ENCODE results near the gene PCDHB4. TPM values are rescaled to one million over a fixed set of nuclear protein-coding genes. Genes with fewer than 3 reads are reported as not detected.

PCDHB4 gene
- 0.03 to 0.17 TPM (median 0.05 TPM) in 5 replicates for total RNA-seq (2022; extraction: Qiagen RNA extraction; ENCODE audit: low read depth)

DNA sequence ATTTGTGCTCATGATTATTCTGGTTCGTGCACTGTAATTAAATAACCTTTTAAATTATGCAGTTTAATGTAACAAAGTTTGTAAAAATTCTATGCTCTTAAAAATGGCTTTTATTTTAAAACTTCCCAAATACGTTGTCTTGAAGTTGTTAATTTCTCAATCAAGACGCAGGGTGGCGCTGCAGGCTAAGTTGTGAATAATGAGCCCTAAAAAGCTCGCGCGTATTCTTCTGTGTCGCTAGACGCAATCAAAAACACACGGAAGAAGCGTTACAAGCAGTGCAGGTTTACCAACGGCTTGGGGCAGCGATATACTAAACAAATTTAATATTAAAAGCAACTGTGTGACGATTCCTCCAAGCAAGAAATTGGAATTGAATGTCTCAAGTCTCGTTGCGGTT is at the start of gene PCDHB4:
Gene PCDHB4 (plus strand): TSS at position 256 of the 400 bp plus-strand sequence. CDS start 181 bp downstream, outside the sequence.

DNA sequence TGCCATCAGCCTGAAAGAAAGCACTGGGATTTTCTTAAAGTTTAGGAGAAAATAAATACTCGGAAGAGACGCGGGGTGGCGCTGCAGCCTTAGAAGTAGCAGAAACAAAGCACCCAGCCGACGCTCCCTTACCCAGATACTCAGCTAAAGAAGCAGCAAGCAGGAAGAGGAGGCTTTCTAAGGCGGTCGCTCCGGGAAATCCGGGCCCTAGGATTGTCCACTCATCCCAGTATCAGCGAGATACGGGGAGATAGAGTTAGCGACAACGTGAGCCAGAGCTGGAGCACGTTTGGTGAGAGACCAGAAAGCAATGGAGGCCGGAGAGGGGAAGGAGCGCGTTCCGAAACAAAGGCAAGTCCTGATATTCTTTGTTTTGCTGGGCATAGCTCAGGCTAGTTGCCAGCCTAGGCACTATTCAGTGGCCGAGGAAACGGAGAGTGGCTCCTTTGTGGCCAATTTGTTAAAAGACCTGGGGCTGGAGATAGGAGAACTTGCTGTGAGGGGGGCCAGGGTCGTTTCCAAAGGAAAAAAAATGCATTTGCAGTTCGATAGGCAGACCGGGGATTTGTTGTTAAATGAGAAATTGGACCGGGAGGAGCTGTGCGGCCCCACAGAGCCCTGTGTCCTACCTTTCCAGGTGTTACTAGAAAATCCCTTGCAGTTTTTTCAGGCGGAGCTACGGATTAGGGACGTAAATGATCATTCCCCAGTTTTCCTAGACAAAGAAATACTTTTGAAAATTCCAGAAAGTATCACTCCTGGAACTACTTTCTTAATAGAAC is 26.9 kb upstream of the PCDHB4 start, which contains the start of gene PCDHB2:
Gene PCDHB2 (plus strand): TSS at position 135 of the 782 bp plus-strand sequence. CDS start 176 bp downstream, at position 311.

DNA sequence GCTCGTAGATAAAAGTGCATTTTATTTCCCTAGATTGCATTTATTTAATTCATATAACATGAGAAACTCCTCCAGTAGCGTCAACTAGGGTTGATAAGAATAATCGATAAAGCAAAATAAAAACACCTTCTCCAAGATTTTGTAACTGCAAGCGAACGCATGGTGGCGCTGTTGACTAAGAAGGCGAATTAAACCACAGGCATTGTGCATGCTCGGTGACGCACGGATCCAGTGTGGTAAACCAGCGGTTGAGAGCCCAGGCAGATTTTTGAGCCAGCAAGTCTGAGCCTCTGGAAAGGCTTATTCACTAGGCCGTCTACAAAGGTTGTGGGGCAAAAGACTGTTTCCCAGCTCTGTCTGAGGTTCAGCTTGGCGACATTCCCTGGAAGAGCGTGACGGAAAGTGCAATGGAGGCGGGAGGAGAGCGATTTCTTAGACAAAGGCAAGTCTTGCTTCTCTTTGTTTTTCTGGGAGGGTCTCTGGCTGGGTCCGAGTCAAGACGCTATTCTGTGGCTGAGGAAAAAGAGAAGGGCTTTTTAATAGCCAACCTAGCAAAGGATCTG is 21.3 kb upstream of the PCDHB4 start, which contains the start of gene PCDHB3:
Gene PCDHB3 (plus strand): TSS at position 231 of the 563 bp plus-strand sequence. CDS start 177 bp downstream, at position 408.

DNA sequence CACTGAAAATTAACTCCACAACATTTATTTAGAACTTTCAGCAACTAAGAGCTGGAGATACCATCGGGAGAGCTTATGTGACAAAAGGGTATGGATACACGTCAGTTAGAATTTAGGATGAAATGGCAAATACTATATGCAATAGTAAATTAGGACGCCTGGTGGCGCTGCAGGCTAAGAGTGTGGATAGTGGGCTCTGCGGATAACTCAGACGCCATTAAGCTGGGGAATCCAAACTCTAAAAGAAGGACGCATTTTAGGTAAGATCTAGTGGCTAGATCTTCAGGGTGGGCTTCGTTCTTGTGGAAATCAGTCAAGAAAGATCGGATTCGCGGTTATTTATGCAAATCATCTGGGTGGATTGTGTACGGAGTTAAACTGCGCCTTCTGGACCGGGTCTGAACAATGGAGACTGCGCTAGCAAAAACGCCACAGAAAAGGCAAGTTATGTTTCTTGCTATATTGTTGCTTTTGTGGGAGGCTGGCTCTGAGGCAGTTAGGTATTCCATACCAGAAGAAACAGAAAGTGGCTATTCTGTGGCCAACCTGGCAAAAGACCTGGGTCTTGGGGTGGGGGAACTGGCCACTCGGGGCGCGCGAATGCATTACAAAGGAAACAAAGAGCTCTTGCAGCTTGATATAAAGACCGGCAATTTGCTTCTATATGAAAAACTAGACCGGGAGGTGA is 13.6 kb downstream of the PCDHB4 start, which contains the start of gene PCDHB5:
Gene PCDHB5 (plus strand): TSS at position 177 of the 688 bp plus-strand sequence. CDS start 229 bp downstream, at position 406.

DNA sequence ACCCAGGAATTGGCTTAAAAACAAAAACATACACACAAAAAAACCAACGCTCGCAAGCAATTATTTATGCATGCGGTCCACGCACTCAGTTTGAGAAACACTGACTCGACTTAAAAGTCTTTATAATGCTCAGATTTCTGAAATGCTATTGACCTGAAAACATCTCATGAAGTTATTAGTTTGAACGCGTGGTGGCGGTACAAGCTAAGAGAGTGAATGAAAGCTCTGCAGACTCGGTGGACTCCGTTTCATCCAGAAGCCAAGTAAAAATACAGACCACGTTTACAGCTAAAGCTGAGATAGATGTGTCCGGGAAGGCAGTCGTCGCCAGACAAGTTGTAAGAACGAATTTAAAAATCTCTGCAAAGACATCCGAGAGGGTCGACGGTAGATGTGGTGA is 28.2 kb downstream of the PCDHB4 start, which contains the start of gene PCDHB6:
Gene PCDHB6 (plus strand): TSS at position 246 of the 400 bp plus-strand sequence. CDS start 201 bp downstream, outside the sequence.

DNA sequence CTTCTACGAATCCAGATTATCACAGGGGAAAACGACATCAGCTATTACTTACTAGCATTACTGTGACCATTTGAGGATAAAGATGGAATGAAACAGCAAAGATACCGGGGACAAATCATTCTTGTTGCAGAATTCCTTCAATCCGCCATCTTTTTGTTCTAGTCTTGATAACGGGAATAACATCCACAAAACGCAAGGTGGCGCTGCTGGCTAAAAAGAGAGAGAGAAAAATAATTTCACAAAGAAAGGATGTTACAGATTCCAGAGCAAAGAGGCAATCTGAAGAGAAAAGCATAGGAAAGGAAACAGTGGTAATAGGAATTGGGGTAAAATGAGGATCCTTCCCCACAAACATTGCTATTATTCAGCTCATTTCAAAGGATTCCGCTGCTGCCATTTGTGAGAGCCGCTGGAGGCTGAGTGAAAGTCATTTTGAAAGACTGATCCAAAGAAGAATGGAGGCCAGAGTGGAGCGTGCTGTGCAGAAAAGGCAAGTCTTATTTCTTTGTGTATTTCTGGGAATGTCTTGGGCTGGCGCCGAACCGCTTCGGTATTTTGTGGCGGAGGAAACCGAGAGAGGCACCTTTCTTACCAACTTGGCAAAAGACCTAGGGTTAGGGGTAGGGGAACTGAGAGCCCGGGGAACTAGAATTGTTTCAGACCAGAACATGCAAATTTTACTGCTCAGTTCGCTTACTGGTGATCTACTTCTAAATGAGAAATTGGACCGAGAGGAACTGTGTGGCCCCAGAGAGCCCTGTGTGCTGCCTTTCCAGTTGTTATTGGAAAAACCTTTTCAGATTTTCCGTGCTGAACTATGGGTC is 51.0 kb downstream of the PCDHB4 start, which contains the start of gene PCDHB7:
Gene PCDHB7 (plus strand): TSS at position 264 of the 824 bp plus-strand sequence. CDS start 192 bp downstream, at position 456.

Other genes with a start within 250 kb of the PCDHB4 start
- gene PCDHA12, start 246.5 kb upstream of the PCDHB4 start, total RNA-seq (2022; extraction: Qiagen RNA extraction; ENCODE audit: low read depth): 2.7 to 3.1 TPM (median 2.9 TPM) in 5 replicates
- 0.03 to 0.11 TPM (median 0.05 TPM) in 5 replicates for gene PCDHA13, start 239.7 kb upstream of the PCDHB4 start, total RNA-seq (2022; extraction: Qiagen RNA extraction; ENCODE audit: low read depth)
- gene PCDHAC1, start 195.5 kb upstream of the PCDHB4 start, total RNA-seq (2022; extraction: Qiagen RNA extraction; ENCODE audit: low read depth): 1.0 to 1.5 TPM (median 1.4 TPM) in 5 replicates
- 2.6 to 3.2 TPM (median 2.6 TPM) in 5 replicates for gene PCDHAC2, start 155.3 kb upstream of the PCDHB4 start, total RNA-seq (2022; extraction: Qiagen RNA extraction; ENCODE audit: low read depth)
- gene PCDHB1, start 70.4 kb upstream of the PCDHB4 start, total RNA-seq (2022; extraction: Qiagen RNA extraction; ENCODE audit: low read depth): not detected in 5 replicates
- gene PCDHB2, start 27.2 kb upstream of the PCDHB4 start, total RNA-seq (2022; extraction: Qiagen RNA extraction; ENCODE audit: low read depth): 3.3 to 4.1 TPM (median 3.3 TPM) in 5 replicates
- gene PCDHB3, start 21.3 kb upstream of the PCDHB4 start, total RNA-seq (2022; extraction: Qiagen RNA extraction; ENCODE audit: low read depth): 0.04 to 0.05 TPM in 2 of 5 replicates, not detected in the others
- gene PCDHB5, start 13.4 kb downstream of the PCDHB4 start, total RNA-seq (2022; extraction: Qiagen RNA extraction; ENCODE audit: low read depth): 1.2 to 1.9 TPM (median 1.4 TPM) in 5 replicates
- 0.85 to 1.3 TPM (median 1.1 TPM) in 5 replicates for gene PCDHB6, start 28.2 kb downstream of the PCDHB4 start, total RNA-seq (2022; extraction: Qiagen RNA extraction; ENCODE audit: low read depth)
- not detected in 5 replicates for gene PCDHB7, start 50.8 kb downstream of the PCDHB4 start, total RNA-seq (2022; extraction: Qiagen RNA extraction; ENCODE audit: low read depth)
- gene PCDHB8, start 56.0 kb downstream of the PCDHB4 start, total RNA-seq (2022; extraction: Qiagen RNA extraction; ENCODE audit: low read depth): 0.24 to 0.35 TPM (median 0.29 TPM) in 5 replicates
- 0.04 to 0.19 TPM (median 0.06 TPM) in 5 replicates for gene PCDHB16, start 60.6 kb downstream of the PCDHB4 start, total RNA-seq (2022; extraction: Qiagen RNA extraction; ENCODE audit: low read depth)
- 0.05 to 0.12 TPM in 2 of 5 replicates, not detected in the others for gene PCDHB9, start 65.3 kb downstream of the PCDHB4 start, total RNA-seq (2022; extraction: Qiagen RNA extraction; ENCODE audit: low read depth)
- 0.04 to 0.06 TPM (median 0.05 TPM) in 3 of 5 replicates, not detected in the others for gene PCDHB10, start 70.5 kb downstream of the PCDHB4 start, total RNA-seq (2022; extraction: Qiagen RNA extraction; ENCODE audit: low read depth)
- 0.07 to 0.12 TPM (median 0.11 TPM) in 3 of 5 replicates, not detected in the others for gene PCDHB11, start 77.8 kb downstream of the PCDHB4 start, total RNA-seq (2022; extraction: Qiagen RNA extraction; ENCODE audit: low read depth)
- gene PCDHB12, start 86.9 kb downstream of the PCDHB4 start, total RNA-seq (2022; extraction: Qiagen RNA extraction; ENCODE audit: low read depth): 0.02 TPM in 1 of 5 replicates, not detected in the others
- 0.05 to 0.09 TPM (median 0.06 TPM) in 5 replicates for gene PCDHB13, start 92.1 kb downstream of the PCDHB4 start, total RNA-seq (2022; extraction: Qiagen RNA extraction; ENCODE audit: low read depth)
- 0.05 to 0.15 TPM (median 0.08 TPM) in 5 replicates for gene PCDHB14, start 101.5 kb downstream of the PCDHB4 start, total RNA-seq (2022; extraction: Qiagen RNA extraction; ENCODE audit: low read depth)
- gene PCDHB15, start 123.6 kb downstream of the PCDHB4 start, total RNA-seq (2022; extraction: Qiagen RNA extraction; ENCODE audit: low read depth): 0.05 to 0.06 TPM in 2 of 5 replicates, not detected in the others
- not detected in 5 replicates for gene SLC25A2, start 182.2 kb downstream of the PCDHB4 start, total RNA-seq (2022; extraction: Qiagen RNA extraction; ENCODE audit: low read depth)
- 67.8 to 84.2 TPM (median 73.3 TPM) in 5 replicates for gene TAF7, start 199.0 kb downstream of the PCDHB4 start, total RNA-seq (2022; extraction: Qiagen RNA extraction; ENCODE audit: low read depth)
- gene PCDHGA1, start 208.7 kb downstream of the PCDHB4 start, total RNA-seq (2022; extraction: Qiagen RNA extraction; ENCODE audit: low read depth): 0.37 to 0.48 TPM (median 0.40 TPM) in 5 replicates
- 0.66 to 0.87 TPM (median 0.76 TPM) in 5 replicates for gene PCDHGA2, start 216.9 kb downstream of the PCDHB4 start, total RNA-seq (2022; extraction: Qiagen RNA extraction; ENCODE audit: low read depth)
- 0.02 to 0.04 TPM (median 0.03 TPM) in 3 of 5 replicates, not detected in the others for gene PCDHGA3, start 222.0 kb downstream of the PCDHB4 start, total RNA-seq (2022; extraction: Qiagen RNA extraction; ENCODE audit: low read depth)
- gene PCDHGB1, start 228.3 kb downstream of the PCDHB4 start, total RNA-seq (2022; extraction: Qiagen RNA extraction; ENCODE audit: low read depth): 1.6 to 2.1 TPM (median 1.8 TPM) in 5 replicates
- 0.09 to 0.17 TPM (median 0.14 TPM) in 5 replicates for gene PCDHGA4, start 233.2 kb downstream of the PCDHB4 start, total RNA-seq (2022; extraction: Qiagen RNA extraction; ENCODE audit: low read depth)
- gene PCDHGB2, start 238.2 kb downstream of the PCDHB4 start, total RNA-seq (2022; extraction: Qiagen RNA extraction; ENCODE audit: low read depth): 0.09 to 0.20 TPM (median 0.14 TPM) in 4 of 5 replicates, not detected in the other
- gene PCDHGA5, start 242.3 kb downstream of the PCDHB4 start, total RNA-seq (2022; extraction: Qiagen RNA extraction; ENCODE audit: low read depth): 0.07 to 0.22 TPM (median 0.18 TPM) in 5 replicates
- gene PCDHGB3, start 248.4 kb downstream of the PCDHB4 start, total RNA-seq (2022; extraction: Qiagen RNA extraction; ENCODE audit: low read depth): 0.19 to 0.37 TPM (median 0.31 TPM) in 5 replicates